ENCODE results near the gene ASIC1. TPM values are rescaled to one million over a fixed set of nuclear protein-coding genes. Genes with fewer than 3 reads are reported as not detected.

Gene ASIC1
- polyA plus RNA-seq, 3 donors from 2014 or later, result not detected

GRCh38 chr12:50104417-50105366 lies 47.3 kb downstream of the ASIC1 start:
- Mint-ChIP-seq H3K36me3 (peaks cover 3 to 13% (median 10%) of the 10 kb centered on the region in 3 donors), H3K27me3 (ENCODE audit: low read depth in 3 of 3) (peaks cover 0 to 2% (median 0%) of the 10 kb centered on the region in 3 donors), H3K4me3 (no peak overlapping the region), H3K4me1 (no peaks in the 10 kb centered on the region), H3K27ac (no peak overlapping the region), H3K9me3 (no peaks in the 10 kb centered on the region)
- no peak for DNase-seq

GRCh38 chr12:50105913-50106450 lies 48.6 kb downstream of the ASIC1 start:
- H3K4me3 Mint-ChIP-seq, result no peak overlapping the region
- H3K27ac Mint-ChIP-seq, result no peak overlapping the region
- peaks cover 0 to 2% of the 10 kb centered on the region in 2 donors for H3K4me1 Mint-ChIP-seq

GRCh38 chr12:50106907-50107306 lies 49.5 kb downstream of the ASIC1 start:
- H3K4me1 Mint-ChIP-seq, result peaks cover 6% of the 10 kb centered on the region in 2 donors
- no peak overlapping the region for H3K4me3 Mint-ChIP-seq
- no peak for DNase-seq
- peaks cover 0 to 6% (median 1%) of the 10 kb centered on the region in 3 donors for H3K27me3 Mint-ChIP-seq (ENCODE audit: low read depth in 3 of 3)
- H3K36me3 Mint-ChIP-seq, result peaks cover 0 to under 1% (median 0%) of the 10 kb centered on the region in 3 donors
- H3K27ac Mint-ChIP-seq, result no peak overlapping the region
- no peaks in the 10 kb centered on the region for H3K9me3 Mint-ChIP-seq

More at GRCh38 chr12:50105913-50106450, 48.6 kb downstream of the ASIC1 start:
- peaks cover 0 to 3% (median 0%) of the 10 kb centered on the region in 3 donors for H3K27me3 Mint-ChIP-seq (ENCODE audit: low read depth in 3 of 3)
- DNase-seq, result no peak
- peaks cover 0 to 4% (median 3%) of the 10 kb centered on the region in 3 donors for H3K36me3 Mint-ChIP-seq
- no peaks in the 10 kb centered on the region for H3K9me3 Mint-ChIP-seq

GRCh38 chr12:50107416-50108268 lies 50.2 kb downstream of the ASIC1 start:
- Mint-ChIP-seq H3K4me3 (no peak overlapping the region), H3K36me3 (no peaks in the 10 kb centered on the region), H3K27me3 (ENCODE audit: low read depth in 3 of 3) (peaks cover 1 to 13% (median 3%) of the 10 kb centered on the region in 3 donors), H3K4me1 (peaks cover 9 to 10% of the 10 kb centered on the region in 2 donors), H3K9me3 (no peaks in the 10 kb centered on the region), H3K27ac (no peak overlapping the region)
- no peak for DNase-seq

- DNase-seq, result no peak
- Mint-ChIP-seq H3K27ac (no peak overlapping the region), H3K9me3 (no peaks in the 10 kb centered on the region)
Observed at GRCh38 chr12:50109319-50109718, 51.9 kb downstream of the ASIC1 start.

GRCh38 chr12:50110127-50110761 lies 52.8 kb downstream of the ASIC1 start:
- peaks cover 1 to 12% (median 3%) of the 10 kb centered on the region in 3 donors for H3K27me3 Mint-ChIP-seq (ENCODE audit: low read depth in 3 of 3)
- peak overlapping the region in 2 of 5 donors; percentile 36 to 65 for H3K4me3 Mint-ChIP-seq
- H3K9me3 Mint-ChIP-seq, result no peaks in the 10 kb centered on the region
- H3K27ac Mint-ChIP-seq, result peak overlapping the region in 2 of 6 donors; percentile 42 to 73
- no peak for DNase-seq
- H3K36me3 Mint-ChIP-seq, result peaks cover 0 to 3% (median 0%) of the 10 kb centered on the region in 3 donors
- H3K4me1 Mint-ChIP-seq, result peaks cover 20 to 28% of the 10 kb centered on the region in 2 donors

More at GRCh38 chr12:50109319-50109718, 51.9 kb downstream of the ASIC1 start:
- Mint-ChIP-seq H3K36me3 (peaks cover 0 to under 1% (median 0%) of the 10 kb centered on the region in 3 donors), H3K4me3 (no peak overlapping the region), H3K4me1 (peaks cover 18 to 23% of the 10 kb centered on the region in 2 donors), H3K27me3 (ENCODE audit: low read depth in 3 of 3) (peaks cover 1 to 13% (median 3%) of the 10 kb centered on the region in 3 donors)

GRCh38 chr12:50110762-50111351 lies 53.5 kb downstream of the ASIC1 start:
- Mint-ChIP-seq H3K4me1 (peaks cover 25 to 33% of the 10 kb centered on the region in 2 donors), H3K27ac (peak overlapping the region in 5 of 6 donors; percentile 42 to 99 (median 97)), H3K27me3 (ENCODE audit: low read depth in 3 of 3) (peaks cover 1 to 12% (median 3%) of the 10 kb centered on the region in 3 donors), H3K9me3 (no peaks in the 10 kb centered on the region), H3K4me3 (peak overlapping the region; percentile 95 to 99 (median 98)), H3K36me3 (peaks cover 0 to 3% (median 3%) of the 10 kb centered on the region in 3 donors)
- DNase-seq, result no peak

GRCh38 chr12:50111395-50111692 lies 53.9 kb downstream of the ASIC1 start:
- H3K4me1 Mint-ChIP-seq, result peaks cover 28 to 38% of the 10 kb centered on the region in 2 donors
- peak overlapping the region; percentile 95 to 99 (median 98) for H3K4me3 Mint-ChIP-seq
- H3K27ac Mint-ChIP-seq, result peak overlapping the region; percentile 97 to 99 (median 98)
- H3K27me3 Mint-ChIP-seq (ENCODE audit: low read depth in 3 of 3), result peaks cover 1 to 12% (median 3%) of the 10 kb centered on the region in 3 donors
- H3K36me3 Mint-ChIP-seq, result peaks cover under 1 to 4% (median 3%) of the 10 kb centered on the region in 3 donors
- H3K9me3 Mint-ChIP-seq, result no peaks in the 10 kb centered on the region
- no peak for DNase-seq

- Mint-ChIP-seq H3K36me3 (peaks cover 3 to 4% (median 3%) of the 10 kb centered on the region in 3 donors), H3K4me1 (peaks cover 33 to 43% of the 10 kb centered on the region in 2 donors), H3K27me3 (ENCODE audit: low read depth in 3 of 3) (peaks cover 1 to 12% (median 3%) of the 10 kb centered on the region in 3 donors), H3K4me3 (peak within 1 kb of the TSS; percentile 95 to 99 (median 98)), H3K9me3 (no peaks in the 10 kb centered on the region), H3K27ac (peak within 1 kb of the TSS; percentile 97 to 99 (median 98))
- DNase-seq, result peak; percentile 99 to 100 (median 99)
Observed at GRCh38 chr12:50111693-50112455, 54.5 kb downstream of the ASIC1 start, which contains the start of gene COX14. Gene COX14, plus strand, starts transcription at chr12:50112236. Its CDS starts 7,808 bp downstream, at chr12:50120044.

GRCh38 chr12:50112456-50113218 lies 55.2 kb downstream of the ASIC1 start:
- Mint-ChIP-seq H3K27me3 (ENCODE audit: low read depth in 3 of 3) (peaks cover 1 to 12% (median 3%) of the 10 kb centered on the region in 3 donors), H3K4me1 (peaks cover 35 to 49% of the 10 kb centered on the region in 2 donors), H3K27ac (peak overlapping the region; percentile 97 to 99 (median 98)), H3K36me3 (peaks cover 3 to 4% (median 3%) of the 10 kb centered on the region in 3 donors), H3K4me3 (peak overlapping the region; percentile 95 to 99 (median 98)), H3K9me3 (no peaks in the 10 kb centered on the region)
- DNase-seq, result no peak

- Mint-ChIP-seq H3K9me3 (no peaks in the 10 kb centered on the region), H3K4me1 (peaks cover 33 to 58% of the 10 kb centered on the region in 2 donors), H3K27me3 (ENCODE audit: low read depth in 3 of 3) (peaks cover 0 to 6% (median 3%) of the 10 kb centered on the region in 3 donors), H3K36me3 (peaks cover 7 to 10% (median 9%) of the 10 kb centered on the region in 3 donors), H3K4me3 (no peak overlapping the region), H3K27ac (no peak overlapping the region)
- DNase-seq, result no peak
Observed at GRCh38 chr12:50117057-50117622, 59.7 kb downstream of the ASIC1 start.
